Activated effector memory CD4-positive, alpha-beta T cell treated with anti-CD3 and anti-CD28 coated beads, Interleukin-2, amount 50 U/mL, for 16 hours (primary cell): ENCODE data around the gene CPA5.

ENCODE experiments used
- DNase-seq: peaks from one replicate; pipeline ENCODE4 v3.0.0-alpha.2; 2020

CPA5 gene

DNA sequence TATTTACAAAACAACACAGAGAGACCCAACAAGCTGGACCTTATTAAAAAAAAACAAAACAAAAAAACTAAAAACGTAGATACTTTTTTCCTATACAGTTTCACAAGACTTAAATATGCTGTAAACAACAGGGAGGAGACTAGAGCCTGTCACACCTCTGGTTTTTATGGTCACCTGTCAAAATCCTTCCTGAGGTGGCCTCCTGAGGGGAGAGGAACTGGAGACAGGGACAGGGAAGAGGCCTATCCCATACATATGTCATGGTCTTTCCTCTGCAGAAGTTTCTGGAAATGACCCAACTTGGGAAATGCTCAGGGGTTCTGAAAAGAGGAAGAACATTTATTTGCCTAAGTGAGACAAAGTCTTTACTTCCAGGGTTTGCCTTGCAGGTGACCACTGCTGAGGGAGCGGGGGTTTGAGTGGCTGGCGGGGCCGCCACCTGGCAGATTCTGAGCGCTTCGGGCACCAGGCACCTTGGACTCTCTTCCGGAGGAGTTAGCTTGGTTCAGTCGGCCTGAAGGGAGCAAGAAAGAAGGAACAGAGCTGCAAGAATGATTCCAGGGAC, 54.0 kb downstream of the CPA5 start:
- no peak for DNase-seq

DNA sequence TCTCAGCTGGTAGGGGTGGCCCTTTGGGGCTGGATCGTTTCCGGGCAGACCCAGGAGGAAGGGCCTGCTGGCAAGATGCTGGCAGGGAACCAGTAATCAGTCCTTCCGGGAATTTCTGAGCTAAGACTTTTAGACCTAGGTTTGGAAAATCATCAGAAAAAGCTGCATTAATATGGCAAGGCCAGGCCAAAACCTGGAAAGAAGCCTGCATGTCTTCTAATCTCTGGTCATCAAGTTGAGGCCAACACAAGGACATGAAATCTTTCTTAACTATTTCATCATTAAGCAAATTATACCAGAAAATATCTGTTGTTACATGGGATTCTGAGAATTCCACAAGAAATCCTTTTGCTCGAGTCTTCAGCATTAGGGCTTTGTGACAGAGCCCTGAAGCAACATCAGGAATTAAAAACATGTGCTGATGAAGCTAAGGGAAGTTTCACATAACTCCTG, 55.5 kb downstream of the CPA5 start:
- DNase-seq, result no peak

DNA sequence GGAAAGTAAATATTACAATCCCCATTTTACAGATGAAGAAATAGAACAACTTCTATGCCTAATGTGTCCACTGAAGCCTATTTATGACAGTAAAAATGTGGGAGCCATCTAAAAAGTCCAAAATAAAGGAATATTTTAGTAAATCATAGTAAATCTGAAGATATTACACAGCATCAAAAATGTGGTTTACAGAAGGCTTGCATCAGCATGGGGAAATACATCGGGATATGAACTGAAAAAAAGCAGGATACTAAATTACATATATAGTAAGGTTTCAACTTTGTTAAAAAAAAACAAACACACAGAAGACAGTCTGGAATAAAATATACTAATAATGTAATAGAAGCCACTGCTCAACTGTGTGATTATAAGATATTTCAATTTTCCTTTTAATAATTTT, 56.5 kb downstream of the CPA5 start:
- no peak for DNase-seq

DNA sequence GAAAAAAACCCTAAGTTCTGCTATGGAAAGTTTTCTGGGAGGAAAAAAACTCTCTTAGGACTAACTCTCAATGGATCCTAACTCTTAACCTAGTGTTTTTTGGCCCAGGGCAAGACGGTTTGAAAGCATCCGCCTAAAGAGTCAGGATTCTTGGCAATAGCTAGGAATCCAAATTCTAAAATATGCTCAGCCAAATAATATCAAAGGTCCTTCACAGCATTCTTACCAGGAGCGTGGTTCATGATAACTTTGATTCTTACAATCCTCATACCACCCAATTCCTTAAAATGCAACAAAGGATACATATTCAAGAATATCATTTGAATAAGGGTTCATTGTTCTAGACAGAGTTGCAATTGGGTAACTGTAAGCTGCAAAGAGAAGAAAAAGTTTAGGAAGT, 57.0 kb downstream of the CPA5 start:
- DNase-seq, result no peak

GRCh38 chr7:130405003-130405402, 60.4 kb downstream of the CPA5 start:
- no peak for DNase-seq

GRCh38 chr7:130409067-130409711, 64.6 kb downstream of the CPA5 start:
- DNase-seq, result no peak

GRCh38 chr7:130409712-130410072, 65.1 kb downstream of the CPA5 start:
- DNase-seq, result no peak

GRCh38 chr7:130410868-130411541, 66.4 kb downstream of the CPA5 start:
- no peak for DNase-seq

- no peak for DNase-seq
Observed at GRCh38 chr7:130413201-130413600, 68.6 kb downstream of the CPA5 start.

DNA sequence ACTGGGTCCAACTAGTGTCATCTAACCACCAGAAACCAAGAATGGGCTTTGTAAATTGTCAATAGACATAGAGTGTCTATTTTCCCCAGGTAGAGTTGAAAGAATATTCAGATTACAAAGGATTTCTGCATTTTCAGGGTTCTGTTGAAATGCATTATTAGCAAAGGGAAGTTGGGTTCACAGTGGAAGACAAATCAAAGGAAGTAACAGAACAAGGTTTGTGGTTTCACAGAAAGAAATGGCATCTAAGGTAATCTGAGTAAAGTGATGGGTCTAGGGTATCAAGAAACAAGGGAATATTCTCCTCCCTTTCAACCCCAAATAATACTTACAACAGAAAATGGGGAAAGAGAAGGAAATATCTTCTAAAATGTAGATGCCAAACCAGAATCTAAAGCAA, 70.4 kb downstream of the CPA5 start:
- DNase-seq, result no peak

DNA sequence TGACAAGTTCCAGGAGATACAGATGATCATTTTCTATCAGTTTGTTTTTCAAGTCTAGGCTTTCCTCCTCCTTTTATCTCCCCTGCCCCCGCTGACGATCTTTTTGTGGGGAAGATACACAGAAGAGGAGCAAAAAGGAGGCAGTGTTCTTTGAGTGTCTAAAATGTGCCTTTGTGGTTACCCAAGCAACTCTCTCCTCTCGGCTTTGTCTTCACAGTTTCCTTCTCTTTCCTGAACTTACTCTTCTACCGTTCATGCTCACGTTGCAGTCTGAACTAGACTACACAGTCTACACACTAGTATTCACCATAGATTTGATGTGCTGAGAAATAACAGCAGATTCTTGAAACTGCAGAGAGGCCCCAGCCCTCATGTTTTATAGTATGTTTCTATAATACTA, 72.6 kb downstream of the CPA5 start:
- no peak for DNase-seq

- no peak for DNase-seq
Observed at GRCh38 chr7:130418306-130418705, 73.7 kb downstream of the CPA5 start.
